ENCODE results near the gene ZDHHC6. TPM values are rescaled to one million over a fixed set of nuclear protein-coding genes. Genes with fewer than 3 reads are reported as not detected.

ZDHHC6 gene
- total and polyA plus RNA-seq, 2 of the 8 experiments (the other 6 are each of a cell fraction or from before 2014, with no cell fraction given), result 13.6 to 27.4 TPM

DNA sequence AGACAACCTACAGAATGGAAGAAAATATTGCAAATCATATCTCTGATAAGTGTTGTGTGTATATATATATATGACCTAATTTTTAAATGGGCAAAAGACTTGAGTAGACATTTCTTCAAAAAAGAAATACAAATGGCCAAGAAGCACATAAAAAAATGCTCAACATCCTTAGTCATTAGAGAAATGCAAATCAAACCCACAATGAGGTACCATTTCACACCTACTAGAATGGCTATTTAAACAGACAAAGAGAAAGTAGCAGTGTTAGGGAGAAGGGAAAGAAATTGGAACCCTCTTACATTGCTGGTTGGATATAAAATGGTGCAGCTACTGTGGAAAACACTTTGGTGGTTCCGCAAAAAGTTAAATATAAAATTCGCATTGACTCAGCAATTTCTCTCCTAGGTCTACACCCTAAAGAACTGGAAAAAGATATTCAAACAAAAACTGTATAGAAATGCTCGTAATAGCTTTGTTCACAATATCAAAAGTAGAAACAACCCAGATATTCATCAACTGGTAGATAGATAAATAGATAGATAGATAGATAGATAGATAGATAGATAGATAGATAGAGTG is 56.5 kb downstream of the ZDHHC6 start:
- Histone ChIP-seq H3K14ac (ENCODE audit: insufficient read length) (no peak overlapping the region), H3K27ac (ENCODE audit: low read depth, low read length) (no peak overlapping the region), H3K4me1 (replicated peaks in 1 of 4; ENCODE audit: control insufficient read depth in 3 of 4, insufficient read depth in 4 of 4, low read length in 3 of 4) (no peaks in the 10 kb centered on the region), H2BK12ac (ENCODE audit: low read depth, low read length) (no peak overlapping the region), H4K91ac (replicated peaks; ENCODE audit: insufficient read length, low read length) (no peak overlapping the region), H3K23me2 (ENCODE audit: low read depth, low read length) (no peaks in the 10 kb centered on the region), H3K79me2 (ENCODE audit: control insufficient read depth in 1 of 2, insufficient read depth in 2 of 2, low read length in 2 of 2) (no peaks in the 10 kb centered on the region), H3K18ac (ENCODE audit: extremely low read depth, low read length) (no peak overlapping the region), H3K79me1 (ENCODE audit: low read depth, low read length) (no peaks in the 10 kb centered on the region), H3K23ac (ENCODE audit: insufficient read length) (no peak overlapping the region), H4K8ac (ENCODE audit: extremely low read depth, insufficient read depth, low read length) (no peak overlapping the region), H3K4me3 (ENCODE audit: extremely low read depth in 1 of 4, insufficient read depth in 2 of 4, low read depth in 3 of 4, low read length in 4 of 4) (no peak overlapping the region), H2BK120ac (replicated peaks; ENCODE audit: low read depth, low read length) (no peak overlapping the region), H3K4me2 (ENCODE audit: insufficient read depth in 1 of 2, low read depth in 2 of 2, low read length in 2 of 2) (no peak overlapping the region), H2AFZ (ENCODE audit: low read length) (no peak overlapping the region), H3K4ac (replicated peaks; ENCODE audit: insufficient read length, low read depth, low read length) (no peak overlapping the region), H4K5ac (ENCODE audit: insufficient read length, low read depth, low read length) (no peak overlapping the region), H3K56ac (replicated peaks; ENCODE audit: insufficient read length, low read depth, low read length) (no peak overlapping the region), H2AK5ac (ENCODE audit: low read depth, low read length) (no peak overlapping the region), H2BK15ac (ENCODE audit: low read length) (no peak overlapping the region), H2BK20ac (ENCODE audit: low read length) (no peak overlapping the region), H3K36me3 (ENCODE audit: control insufficient read depth in 2 of 4, insufficient read depth in 4 of 4, low read length in 3 of 4) (no peaks in the 10 kb centered on the region), H3K9me3 (ENCODE audit: insufficient read depth in 2 of 2, low read depth in 1 of 2, low read length in 1 of 2) (no peaks in the 10 kb centered on the region), H2BK5ac (ENCODE audit: low read depth, low read length) (no peak overlapping the region), H3K27me3 (replicated peaks in 1 of 4; ENCODE audit: control insufficient read depth in 3 of 4, extremely low read depth in 1 of 4, insufficient read depth in 3 of 4, low read length in 3 of 4) (peaks cover 0 to 2% (median 0%) of the 10 kb centered on the region in 4 experiments; a peak in 1 of 7 replicates), H4K20me1 (replicated peaks in 1 of 2; ENCODE audit: control insufficient read depth in 1 of 2, insufficient read depth in 2 of 2, low read length in 2 of 2) (no peaks in the 10 kb centered on the region), H3K9ac (replicated peaks in 1 of 4; ENCODE audit: extremely low read depth in 1 of 4, low read depth in 3 of 4, low read length in 3 of 4) (no peak overlapping the region)
- POLR2A ChIA-PET (ENCODE audit: partially characterized antibody), result no interaction called here
- no peak for DNase-seq (ENCODE audit: low read depth in 1 of 2, low spot score in 2 of 2)
- TF ChIP-seq NRF1 (IDR thresholded peaks at IDR 0.05; ENCODE audit: low read depth, low read length) (no peak), KDM5A (IDR thresholded peaks at IDR 0.05; ENCODE audit: low read length) (no peak), BRCA1 (IDR thresholded peaks at IDR 0.05; ENCODE audit: low read depth, low read length) (no peak), SAP30 (IDR thresholded peaks at IDR 0.05; ENCODE audit: insufficient read depth, insufficient replicate concordance, low read length) (no peak), SUZ12 (IDR thresholded peaks at IDR 0.05; ENCODE audit: low read length) (no peak), SP2 (IDR thresholded peaks at IDR 0.05; ENCODE audit: low read length) (no peak), CBX5 (IDR thresholded peaks at IDR 0.05; ENCODE audit: low read depth, low read length) (no peak), YY1 (IDR thresholded peaks at IDR 0.05; ENCODE audit: low read depth, low read length) (no peak), CEBPB (IDR thresholded peaks at IDR 0.05; ENCODE audit: low read depth, low read length) (no peak)
- 91% methylated on average over 3 of the region's 3 CpGs; no CpG with 5 or more reads in 1 of the 2 experiments for WGBS, 2 experiments (ENCODE audit: extremely low coverage in 1 of 2, insufficient coverage in 1 of 2, insufficient read length in 1 of 2, insufficient replicate concordance in 2 of 2, low coverage in 1 of 2, low lambda C conversion rate in 2 of 2, missing lambda C conversion rate in 1 of 2)
- FAIRE-seq, result no peak
- CTCF ChIA-PET (ENCODE audit: partially characterized antibody), result interaction anchor here (0.6 to 1.1 kb wide), 2 partner anchors 10 to 1357 kb away, joined by 3 read pairs; no protein-coding TSS in a partner anchor

Data from H1 (cell line).